ENCODE data around the gene SLC10A3. TPM values are rescaled to one million over a fixed set of nuclear protein-coding genes. Genes with fewer than 3 reads are reported as not detected.
A peak's percentile ranks its signal among the peaks of the same experiment; 100 is the strongest.

SLC10A3 gene
- total RNA-seq, 1 experiment from 2014 or later: 54.9 TPM

DNA sequence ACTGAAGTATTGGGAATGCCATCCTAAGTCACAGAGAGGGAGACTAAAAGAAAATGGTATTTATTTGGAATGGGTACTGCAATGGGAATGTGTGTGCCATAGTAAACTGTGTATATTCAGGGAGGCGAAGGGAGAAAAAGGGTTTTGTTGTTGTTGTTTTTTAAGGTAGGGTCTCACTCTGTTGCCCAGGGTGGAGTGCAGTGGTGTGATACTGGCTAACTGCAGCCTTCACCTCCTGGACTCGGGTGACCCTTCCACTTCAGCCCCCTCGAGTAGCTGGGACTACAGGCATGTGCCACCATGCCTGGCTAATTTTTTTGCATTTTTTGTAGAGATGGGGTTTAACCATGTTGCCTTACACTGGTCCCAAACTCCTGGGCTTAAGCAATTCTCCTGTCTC, 4.3 kb upstream of the SLC10A3 start:
- intact Hi-C loops (cut with micrococcal nuclease; ENCODE audit: unreplicated experiment): no loop called here
- ChIA-PET CTCF (no interaction called here), POLR2A (ENCODE audit: unreplicated experiment) (no interaction called here)
- no peaks in the 10 kb centered on the region for H3K9me3 ChIP-seq (ENCODE audit: insufficient read depth, low read depth)
- no peak overlapping the region for H3K4me2 ChIP-seq
- no peaks in the 10 kb centered on the region for H4K20me1 ChIP-seq (ENCODE audit: insufficient read depth)
- 0 out of 2 replicates have a peak, but pooled peaks cover 4% of the 10 kb centered on the region for H3K4me1 ChIP-seq (replicated peaks; ENCODE audit: insufficient read depth)
- no peaks in the 10 kb centered on the region for H3K27me3 ChIP-seq (ENCODE audit: insufficient read depth, low read depth)
- no peak overlapping the region for H3K27ac ChIP-seq
- H3F3A ChIP-seq (ENCODE audit: insufficient read depth, low read depth): 0 out of 2 replicates have a peak, but pooled peaks cover 3% of the 10 kb centered on the region
- no peak for DNase-seq
- BruUV-seq (replicated peaks): no TSS peak
- TF ChIP-seq, protein P1, sequence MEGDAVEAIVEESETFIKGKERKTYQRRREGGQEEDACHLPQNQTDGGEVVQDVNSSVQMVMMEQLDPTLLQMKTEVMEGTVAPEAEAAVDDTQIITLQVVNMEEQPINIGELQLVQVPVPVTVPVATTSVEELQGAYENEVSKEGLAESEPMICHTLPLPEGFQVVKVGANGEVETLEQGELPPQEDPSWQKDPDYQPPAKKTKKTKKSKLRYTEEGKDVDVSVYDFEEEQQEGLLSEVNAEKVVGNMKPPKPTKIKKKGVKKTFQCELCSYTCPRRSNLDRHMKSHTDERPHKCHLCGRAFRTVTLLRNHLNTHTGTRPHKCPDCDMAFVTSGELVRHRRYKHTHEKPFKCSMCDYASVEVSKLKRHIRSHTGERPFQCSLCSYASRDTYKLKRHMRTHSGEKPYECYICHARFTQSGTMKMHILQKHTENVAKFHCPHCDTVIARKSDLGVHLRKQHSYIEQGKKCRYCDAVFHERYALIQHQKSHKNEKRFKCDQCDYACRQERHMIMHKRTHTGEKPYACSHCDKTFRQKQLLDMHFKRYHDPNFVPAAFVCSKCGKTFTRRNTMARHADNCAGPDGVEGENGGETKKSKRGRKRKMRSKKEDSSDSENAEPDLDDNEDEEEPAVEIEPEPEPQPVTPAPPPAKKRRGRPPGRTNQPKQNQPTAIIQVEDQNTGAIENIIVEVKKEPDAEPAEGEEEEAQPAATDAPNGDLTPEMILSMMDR (conservative IDR thresholded peaks at IDR 0.05): no peak
- TF ChIP-seq EZH2 (IDR thresholded peaks at IDR 0.05; ENCODE audit: low read depth): no peak
- H2AFZ ChIP-seq: no peak overlapping the region
- H3K4me3 ChIP-seq: no peak overlapping the region
- no peaks in the 10 kb centered on the region for H3K36me3 ChIP-seq (ENCODE audit: low read depth)
- no peaks in the 10 kb centered on the region for H3K79me2 ChIP-seq (ENCODE audit: low read depth)
- H3K9me2 ChIP-seq (ENCODE audit: insufficient read depth): no peaks in the 10 kb centered on the region

DNA sequence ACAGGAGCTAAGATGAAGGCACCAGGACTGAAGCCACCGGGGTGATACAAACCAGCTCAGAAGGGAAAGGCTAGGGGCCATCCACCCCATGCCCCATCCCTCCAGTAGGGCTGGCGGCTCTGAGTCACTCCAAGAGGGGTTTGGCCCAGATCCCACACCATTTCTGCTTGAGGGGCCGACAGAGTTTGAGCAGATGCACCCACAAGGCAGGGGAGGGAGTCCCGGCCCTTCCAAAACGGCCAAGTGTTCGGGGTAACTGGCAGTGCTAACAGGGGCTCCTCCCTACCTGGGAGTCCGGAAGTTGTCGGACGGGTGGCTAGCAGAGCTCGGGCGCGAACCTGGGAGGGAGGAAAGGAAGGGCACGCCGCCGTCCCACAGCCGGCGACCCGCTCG, 412 bp downstream of the SLC10A3 start:
- no peak for DNase-seq
- Histone ChIP-seq H3K36me3 (ENCODE audit: low read depth) (no peaks in the 10 kb centered on the region), H3K27me3 (ENCODE audit: insufficient read depth, low read depth) (no peaks in the 10 kb centered on the region), H3K27ac (no peak overlapping the region), H3K9me2 (ENCODE audit: insufficient read depth) (no peaks in the 10 kb centered on the region), H3K4me2 (peak overlapping the region; percentile 91), H4K20me1 (ENCODE audit: insufficient read depth) (no peaks in the 10 kb centered on the region), H3K79me2 (ENCODE audit: low read depth) (peaks cover 8% of the 10 kb centered on the region), H3K9me3 (ENCODE audit: insufficient read depth, low read depth) (no peaks in the 10 kb centered on the region), H3K4me1 (replicated peaks; ENCODE audit: insufficient read depth) (peaks cover 19% of the 10 kb centered on the region), H3K4me3 (peak overlapping the region; percentile 65), H3F3A (ENCODE audit: insufficient read depth, low read depth) (peaks cover 9% of the 10 kb centered on the region; the same call in 1 of the 2 replicates), H2AFZ (peak overlapping the region; percentile 59)
- BruUV-seq (replicated peaks): no TSS peak
- ChIA-PET CTCF (interaction anchor here (1.2 kb wide), 1 partner anchor 116 kb away, joined by 8 read pairs; the partner anchor contains the start of gene FLNA), POLR2A (ENCODE audit: unreplicated experiment) (interaction anchor here (0.6 to 1.9 kb wide), 15 partner anchors 10 to 533 kb away, joined by 3 to 14 read pairs (median 5); partner anchors contain the start of gene FAM3A)
- no peak for TF ChIP-seq EZH2 (IDR thresholded peaks at IDR 0.05; ENCODE audit: low read depth)
- TF ChIP-seq, protein P1 (conservative IDR thresholded peaks at IDR 0.05): no peak
- intact Hi-C loops (cut with micrococcal nuclease; ENCODE audit: unreplicated experiment): loop anchor here (1.0 to 2.0 kb wide), 3 partner anchors 26 to 81 kb away; partner anchors contain the start of genes DNASE1L1 and FAM3A

DNA sequence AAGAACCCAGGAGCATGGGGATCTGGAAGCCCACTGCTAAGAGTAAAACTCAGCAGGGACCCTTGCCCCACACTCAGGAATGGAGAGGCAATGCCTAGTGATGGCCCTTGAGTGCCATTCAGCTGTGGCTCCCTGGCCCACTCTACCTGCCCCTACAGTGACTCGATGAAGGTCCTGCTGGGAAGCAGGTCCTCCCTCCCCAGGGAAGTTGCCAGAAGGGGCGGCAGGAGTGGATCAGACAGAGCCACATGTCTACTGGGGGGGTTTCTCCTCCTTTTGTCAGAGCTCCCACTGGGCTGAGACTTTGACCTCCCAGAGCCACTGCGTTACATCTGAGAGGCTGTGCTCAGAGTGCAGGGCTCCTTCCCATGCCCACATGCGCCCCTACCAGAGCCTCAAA, 1.2 kb downstream of the SLC10A3 start:
- CTCF ChIA-PET: no interaction called here
- Histone ChIP-seq H3K9me3 (ENCODE audit: insufficient read depth, low read depth) (no peaks in the 10 kb centered on the region), H4K20me1 (ENCODE audit: insufficient read depth) (no peaks in the 10 kb centered on the region), H3K27me3 (ENCODE audit: insufficient read depth, low read depth) (no peaks in the 10 kb centered on the region), H3K4me3 (peak overlapping the region; percentile 65; the same call in 1 of the 2 replicates), H3K4me2 (peak overlapping the region; percentile 91), H3K27ac (no peak overlapping the region), H3F3A (ENCODE audit: insufficient read depth, low read depth) (peaks cover 9% of the 10 kb centered on the region; the same call in 1 of the 2 replicates), H3K9me2 (ENCODE audit: insufficient read depth) (no peaks in the 10 kb centered on the region), H3K36me3 (ENCODE audit: low read depth) (no peaks in the 10 kb centered on the region), H3K4me1 (replicated peaks; ENCODE audit: insufficient read depth) (peaks cover 27% of the 10 kb centered on the region), H3K79me2 (ENCODE audit: low read depth) (peaks cover 14% of the 10 kb centered on the region), H2AFZ (no peak overlapping the region)
- DNase-seq: no peak
- intact Hi-C loops (cut with micrococcal nuclease; ENCODE audit: unreplicated experiment): loop anchor here (5.0 kb wide), 1 partner anchor 92 kb away; the partner anchor contains the start of gene RPL10
- POLR2A ChIA-PET (ENCODE audit: unreplicated experiment): interaction anchor here (0.6 to 1.9 kb wide), 3 partner anchors 53 to 118 kb away, joined by 4 to 14 read pairs (median 9); no protein-coding TSS in a partner anchor
- TF ChIP-seq, protein P1 (conservative IDR thresholded peaks at IDR 0.05): no peak
- no peak for TF ChIP-seq EZH2 (IDR thresholded peaks at IDR 0.05; ENCODE audit: low read depth)
- no TSS peak for BruUV-seq (replicated peaks)
